ENCODE measurements around the gene ZNF536.

Gene ZNF536

DNA sequence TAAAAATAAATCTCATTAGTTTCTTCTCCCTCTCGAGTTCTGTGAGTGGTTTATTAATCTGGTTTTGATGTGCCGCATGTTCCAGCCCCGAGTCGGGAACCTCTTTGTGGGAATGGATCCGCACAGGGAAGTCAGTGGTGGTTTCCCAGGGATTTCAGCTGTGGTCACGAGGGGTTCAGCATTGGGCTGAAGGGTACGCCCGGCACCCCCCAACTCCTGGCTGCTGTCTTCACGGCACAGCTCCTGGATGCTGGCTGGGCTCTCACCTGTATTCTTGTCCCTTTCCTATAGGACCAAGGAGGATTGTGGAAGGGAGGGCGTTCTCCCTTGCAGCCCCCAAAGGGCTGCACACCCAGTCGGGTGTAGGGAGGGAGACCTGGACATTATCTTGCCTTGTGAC is 167.8 kb downstream of the ZNF536 start:
- no peak for DNase-seq

DNA sequence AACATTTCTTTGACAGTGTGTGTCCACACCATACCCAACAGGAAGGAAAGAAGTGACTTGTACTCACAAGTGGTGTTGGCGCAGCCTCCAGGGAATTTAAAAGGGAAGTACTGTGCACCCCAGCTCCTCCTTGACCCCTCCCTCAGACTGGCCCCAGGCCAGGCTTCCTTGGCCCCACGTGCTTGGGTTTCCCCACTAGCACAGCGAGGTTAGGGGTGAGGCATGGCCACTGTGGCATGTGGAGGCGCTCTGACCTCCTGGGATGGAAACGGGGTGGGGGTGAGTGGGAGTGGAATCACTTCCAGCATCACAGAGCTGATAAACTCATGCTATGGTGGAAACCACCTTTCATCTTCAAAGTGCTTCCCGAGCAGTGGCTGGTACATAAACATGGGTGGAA is 168.6 kb downstream of the ZNF536 start:
- no peak for DNase-seq

DNA sequence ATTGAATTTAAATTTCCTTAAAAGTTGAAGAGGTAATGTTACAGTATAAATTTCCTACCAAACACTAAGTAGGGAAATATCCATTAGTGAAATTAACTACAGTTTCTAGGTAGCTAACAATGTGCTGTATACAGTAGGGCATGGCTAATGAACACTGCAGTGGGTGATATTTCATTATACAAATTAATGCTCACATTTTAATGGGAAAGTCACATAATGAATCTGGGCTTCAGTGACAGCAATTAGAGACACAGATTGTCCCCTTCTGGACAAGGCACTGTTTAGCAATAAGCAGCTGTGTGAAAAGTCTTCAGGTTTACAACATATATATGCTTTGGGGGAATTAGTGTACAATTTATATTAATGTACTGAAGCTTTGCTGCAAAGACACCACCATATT is 169.4 kb downstream of the ZNF536 start:
- no peak for DNase-seq

DNA sequence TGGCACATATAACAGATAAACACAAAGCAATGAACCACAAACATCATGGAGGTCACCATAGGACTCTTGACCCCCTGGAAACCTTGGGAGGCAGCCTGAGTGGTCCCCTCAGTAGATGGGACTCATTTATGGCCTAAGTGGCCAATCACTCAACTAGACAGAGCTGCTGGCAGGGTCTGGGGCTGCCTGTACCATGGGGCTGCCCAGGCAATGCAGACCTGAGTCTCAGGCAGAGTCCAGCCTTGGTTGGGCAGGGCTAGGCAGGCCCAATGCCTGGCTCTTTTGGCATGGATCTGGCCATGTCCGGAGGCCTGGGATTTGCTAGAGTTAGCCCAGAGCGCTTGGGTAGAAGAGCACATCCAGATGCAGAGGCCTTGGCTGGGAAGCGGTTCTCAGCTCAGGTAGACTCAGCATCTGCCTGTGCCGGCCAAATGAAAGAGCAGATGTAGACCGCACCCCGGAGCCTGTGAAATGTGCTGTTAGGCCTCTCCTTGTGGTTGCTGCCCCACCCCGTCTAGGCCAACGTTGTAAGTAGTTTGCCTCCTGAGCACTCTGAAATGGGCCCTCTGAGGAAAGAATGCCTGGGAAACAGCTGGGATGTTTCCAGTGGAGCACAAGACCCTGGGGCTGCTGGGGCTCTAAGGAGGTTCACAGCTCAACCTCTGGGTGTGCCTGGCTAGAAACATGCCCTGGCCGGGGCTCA is 171.2 kb downstream of the ZNF536 start:
- no peak for DNase-seq

- no peak for DNase-seq
These were observed 173.6 kb downstream of the ZNF536 start for GRCh38 chr19:30545752-30546151.

- DNase-seq, result no peak
These were observed 174.1 kb downstream of the ZNF536 start for GRCh38 chr19:30546332-30546731.

DNA sequence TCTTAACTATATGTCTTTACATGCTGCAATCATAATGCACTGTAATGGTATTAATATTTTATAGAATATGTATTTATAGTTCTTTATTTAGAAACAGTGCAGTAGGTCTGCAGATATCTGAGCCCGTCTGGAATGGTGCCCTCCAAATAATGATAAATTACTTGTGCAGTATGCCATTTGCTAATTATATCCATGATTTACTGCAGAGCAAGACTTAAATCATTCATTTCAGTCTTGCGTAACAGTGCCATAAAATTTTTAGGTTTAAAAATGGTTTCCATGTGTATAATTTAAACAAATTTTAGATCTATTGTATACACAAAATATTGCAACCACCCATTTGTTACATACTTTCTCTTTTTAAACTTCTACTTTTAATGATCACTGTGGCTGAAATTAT is 175.1 kb downstream of the ZNF536 start:
- no peak for DNase-seq

DNA sequence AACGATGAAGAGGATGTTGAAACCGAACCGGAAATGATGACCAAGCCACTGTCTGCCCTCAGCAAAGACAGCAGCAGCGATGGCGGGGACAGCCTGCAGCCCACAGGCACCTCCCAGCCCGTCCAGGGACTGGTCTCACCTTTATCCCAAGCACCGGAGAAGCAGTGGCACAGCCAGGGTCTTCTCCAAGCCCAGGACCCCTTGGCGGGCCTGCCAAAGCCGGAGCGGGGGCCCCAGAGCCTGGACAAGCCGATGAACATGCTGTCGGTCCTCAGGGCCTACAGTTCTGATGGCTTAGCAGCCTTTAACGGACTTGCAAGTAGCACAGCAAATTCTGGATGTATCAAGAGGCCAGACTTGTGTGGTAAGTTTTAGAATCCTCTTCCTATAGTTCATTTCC is 177.0 kb downstream of the ZNF536 start:
- no peak for DNase-seq

GRCh38 chr19:30551271-30551670 is 179.1 kb downstream of the ZNF536 start:
- no peak for DNase-seq

GRCh38 chr19:30552593-30552992 is 180.4 kb downstream of the ZNF536 start:
- DNase-seq, result no peak

- DNase-seq, result no peak
These were observed 183.0 kb downstream of the ZNF536 start for GRCh38 chr19:30555075-30555790.

DNA sequence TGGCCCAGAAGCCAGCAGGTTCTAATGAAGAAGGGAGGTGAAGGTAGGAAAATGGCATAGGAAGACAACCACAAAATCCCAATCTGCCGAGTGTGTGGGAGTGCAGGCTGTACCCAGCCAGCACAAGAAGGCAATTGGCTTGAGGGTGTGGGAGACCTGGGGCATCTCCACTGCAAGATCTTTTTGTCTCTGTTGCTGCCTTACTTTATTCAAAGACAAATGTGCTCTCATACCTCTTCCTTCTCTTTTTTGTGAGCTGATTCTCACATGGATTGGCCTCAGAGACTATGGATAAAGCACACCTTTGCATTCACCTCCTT is 183.6 kb downstream of the ZNF536 start:
- DNase-seq, result no peak

GRCh38 chr19:30556230-30556711 is 184.1 kb downstream of the ZNF536 start:
- no peak for DNase-seq

- DNase-seq, result no peak
These were observed 185.0 kb downstream of the ZNF536 start for GRCh38 chr19:30557212-30557611.

- DNase-seq, result no peak
These were observed 185.9 kb downstream of the ZNF536 start for GRCh38 chr19:30557927-30558557.

GRCh38 chr19:30558793-30559192 is 186.6 kb downstream of the ZNF536 start:
- DNase-seq, result no peak

DNA sequence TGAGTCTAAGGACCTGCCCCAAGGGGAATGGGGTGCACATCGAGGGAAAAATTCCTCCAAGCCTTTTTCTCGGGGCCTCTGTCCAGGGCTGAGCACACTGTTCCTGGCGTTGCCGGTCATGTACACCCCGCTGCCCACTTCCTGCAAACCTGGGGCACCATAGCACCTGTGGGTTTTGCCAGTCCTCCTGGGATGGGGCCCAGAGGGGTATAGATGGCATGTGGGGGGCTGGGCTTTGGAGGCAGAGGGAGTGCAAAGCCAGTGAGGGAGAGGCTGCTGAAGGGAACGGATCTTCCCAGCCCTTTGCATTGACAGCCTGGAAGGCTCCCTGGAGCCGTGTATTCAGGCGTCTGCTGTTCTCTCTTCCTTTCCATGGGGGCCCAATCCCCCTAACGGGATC is 187.3 kb downstream of the ZNF536 start:
- no peak for DNase-seq

GRCh38 chr19:30562981-30563380 is 190.8 kb downstream of the ZNF536 start:
- no peak for DNase-seq

DNA sequence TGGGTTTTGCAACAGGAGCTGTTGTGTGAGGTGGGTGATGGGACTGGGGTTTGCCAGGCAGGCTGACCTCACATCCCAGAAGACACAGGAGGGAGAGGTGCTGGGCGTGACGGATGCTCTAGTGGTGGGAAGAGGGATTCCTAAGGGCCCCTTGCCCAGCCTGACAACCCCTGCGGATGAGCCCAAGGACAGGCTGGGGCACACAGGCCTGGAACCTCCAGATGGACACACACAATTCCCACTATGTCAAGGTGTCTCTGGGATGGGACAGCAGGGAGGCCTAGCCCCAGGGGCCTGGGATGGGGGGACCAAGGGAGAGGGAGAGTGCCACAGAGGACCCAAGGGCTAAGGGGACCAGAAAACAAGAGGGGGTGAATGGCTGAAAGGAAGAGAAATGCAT is 191.5 kb downstream of the ZNF536 start:
- DNase-seq, result no peak

GRCh38 chr19:30564551-30565011 is 192.4 kb downstream of the ZNF536 start:
- no peak for DNase-seq

GRCh38 chr19:30565636-30566035 is 193.5 kb downstream of the ZNF536 start:
- no peak for DNase-seq

DNA sequence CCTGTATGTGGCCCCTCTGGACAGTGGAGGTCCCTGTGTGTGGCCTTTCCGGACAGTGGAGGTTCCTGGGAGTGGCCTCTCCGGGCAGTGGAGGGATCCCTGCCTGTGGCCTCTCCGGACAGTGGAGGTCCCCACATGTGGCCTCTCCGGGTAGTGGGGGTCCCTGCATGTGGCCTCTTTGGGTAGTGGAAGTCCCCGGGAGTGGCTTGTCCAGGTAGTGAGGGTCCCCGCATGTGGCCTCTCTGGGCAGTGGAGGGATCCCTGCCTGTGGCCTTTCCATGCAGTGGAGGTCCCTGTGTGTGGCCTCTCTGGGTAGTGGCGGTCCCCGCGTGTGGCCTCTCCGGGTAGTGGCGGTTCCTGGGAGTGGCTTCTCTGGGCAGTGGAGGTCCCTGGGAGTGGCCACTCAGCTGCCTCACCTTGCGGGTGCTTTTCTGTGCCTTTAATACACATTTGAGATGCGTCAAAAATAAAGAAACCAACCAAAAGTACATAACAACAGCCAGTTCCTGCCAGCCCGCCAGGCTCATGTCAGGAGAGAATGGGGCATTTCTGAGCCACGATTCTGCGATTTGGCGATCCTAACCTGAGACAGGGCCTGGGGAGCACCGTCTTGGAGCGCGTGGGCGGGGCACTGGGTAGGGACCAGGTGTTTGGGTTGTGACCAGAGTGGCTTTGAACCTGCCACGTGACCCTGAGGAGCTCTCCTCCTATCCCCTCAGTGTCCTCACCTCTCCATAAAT is 194.7 kb downstream of the ZNF536 start:
- DNase-seq, result no peak

DNA sequence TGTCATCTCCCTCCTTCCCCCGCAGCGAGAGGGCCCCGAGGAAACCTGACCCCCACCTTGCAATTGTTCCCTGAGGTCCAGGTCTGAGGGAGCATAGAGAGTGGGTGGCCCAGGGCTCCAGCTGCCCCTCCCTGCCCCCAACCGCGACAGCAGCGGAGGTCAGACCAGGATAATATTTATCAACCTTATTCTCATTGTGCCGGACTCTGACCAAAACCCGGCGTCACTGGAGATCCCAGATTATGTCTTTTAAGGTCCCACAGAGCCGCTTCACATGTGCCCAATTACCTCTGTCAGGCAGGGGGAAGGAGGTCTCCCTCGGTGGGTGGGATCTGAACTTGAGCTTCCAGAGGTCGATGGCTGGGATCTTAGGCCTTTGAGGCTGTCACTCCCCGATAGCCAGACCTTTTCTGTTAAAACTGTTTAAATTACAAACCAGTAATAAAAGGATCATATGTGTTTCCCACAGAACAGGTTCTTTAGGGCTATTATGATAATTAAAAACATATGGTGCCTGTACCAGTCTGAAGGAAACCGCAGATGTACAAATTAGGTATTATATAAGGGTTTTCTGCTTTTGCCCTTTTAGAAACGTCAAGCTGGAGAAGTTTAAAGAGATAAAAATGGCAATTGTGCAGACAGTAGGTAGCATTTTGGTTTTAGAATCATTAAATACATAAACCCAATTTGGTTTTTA is 195.5 kb downstream of the ZNF536 start:
- DNase-seq, result no peak
